Measurements from ENCODE around the gene CADM3. TPM values are rescaled to one million over a fixed set of nuclear protein-coding genes. Genes with fewer than 3 reads are reported as not detected.

The CADM3 gene
- total RNA-seq, 1 donor from 2014 or later: 10.0 TPM

- peaks cover 6% of the 10 kb centered on the region for H3K27me3 Mint-ChIP-seq (ENCODE audit: low read depth)
- H3K36me3 Mint-ChIP-seq (ENCODE audit: low read depth): no peaks in the 10 kb centered on the region
- H3K4me1 Mint-ChIP-seq: peaks cover 27% of the 10 kb centered on the region
- no peak for DNase-seq (ENCODE audit: low read depth, low spot score)
- no peaks in the 10 kb centered on the region for H3K9me3 Mint-ChIP-seq
- H3K4me3 Mint-ChIP-seq: no peak overlapping the region
- no peak for TF ChIP-seq CTCF (conservative IDR thresholded peaks at IDR 0.05)
- H3K27ac Mint-ChIP-seq (ENCODE audit: unreplicated experiment): no peak overlapping the region
Observed at GRCh38 chr1:159184201-159184600, 12.8 kb downstream of the CADM3 start.

DNA sequence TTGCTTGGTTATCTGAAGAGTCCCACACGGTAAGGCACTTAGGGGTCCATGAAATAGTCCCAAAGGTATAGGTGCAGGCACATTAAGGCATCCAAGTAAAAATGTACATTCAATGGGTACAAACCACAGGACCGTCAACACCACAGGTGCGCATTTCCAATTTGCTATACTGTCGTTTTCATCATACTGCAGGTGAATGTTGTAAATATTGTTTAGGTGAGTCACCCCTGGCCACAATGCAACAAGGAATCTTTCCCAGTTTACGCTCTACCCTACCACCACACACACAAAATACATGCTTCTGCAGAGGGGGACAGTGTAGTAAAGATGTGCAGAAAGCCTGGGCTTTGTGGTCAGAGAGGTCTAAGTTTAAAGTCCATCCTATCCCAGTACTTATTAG lies 13.7 kb downstream of the CADM3 start:
- no peaks in the 10 kb centered on the region for H3K36me3 Mint-ChIP-seq (ENCODE audit: low read depth)
- H3K9me3 Mint-ChIP-seq: no peaks in the 10 kb centered on the region
- TF ChIP-seq CTCF (conservative IDR thresholded peaks at IDR 0.05): no peak
- DNase-seq (ENCODE audit: low read depth, low spot score): no peak
- no peak overlapping the region for H3K4me3 Mint-ChIP-seq
- H3K27ac Mint-ChIP-seq (ENCODE audit: unreplicated experiment): no peak overlapping the region
- peaks cover 9% of the 10 kb centered on the region for H3K27me3 Mint-ChIP-seq (ENCODE audit: low read depth)
- peaks cover 27% of the 10 kb centered on the region for H3K4me1 Mint-ChIP-seq

DNA sequence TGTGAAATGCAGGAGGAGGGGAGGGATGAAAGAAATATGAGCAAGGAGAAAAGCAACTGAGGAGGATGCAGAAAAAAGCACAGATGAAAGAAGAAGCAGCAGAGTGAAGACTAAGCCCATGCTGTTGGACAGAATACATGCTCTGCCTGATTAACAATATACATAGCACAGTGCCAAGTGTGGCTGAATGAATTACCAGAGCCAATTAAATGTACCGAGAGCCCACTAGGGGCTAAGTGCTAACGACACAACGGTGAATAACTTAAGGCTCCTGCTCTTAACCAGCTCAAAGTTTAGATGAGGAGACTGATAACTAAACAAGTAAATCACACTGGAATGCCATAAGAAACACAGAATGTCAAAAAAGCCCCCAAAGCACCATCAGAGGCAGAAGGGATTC lies 15.6 kb downstream of the CADM3 start:
- Mint-ChIP-seq H3K27me3 (ENCODE audit: low read depth) (peaks cover 15% of the 10 kb centered on the region), H3K4me1 (peaks cover 27% of the 10 kb centered on the region), H3K27ac (ENCODE audit: unreplicated experiment) (no peak overlapping the region), H3K9me3 (no peaks in the 10 kb centered on the region), H3K36me3 (ENCODE audit: low read depth) (no peaks in the 10 kb centered on the region), H3K4me3 (peak overlapping the region; percentile 85)
- DNase-seq (ENCODE audit: low read depth, low spot score): no peak
- no peak for TF ChIP-seq CTCF (conservative IDR thresholded peaks at IDR 0.05)

- TF ChIP-seq CTCF (conservative IDR thresholded peaks at IDR 0.05): no peak
- DNase-seq (ENCODE audit: low read depth, low spot score): no peak
- Mint-ChIP-seq H3K9me3 (no peaks in the 10 kb centered on the region), H3K4me3 (peak overlapping the region; percentile 85), H3K27me3 (ENCODE audit: low read depth) (peaks cover 15% of the 10 kb centered on the region), H3K36me3 (ENCODE audit: low read depth) (no peaks in the 10 kb centered on the region), H3K27ac (ENCODE audit: unreplicated experiment) (peak overlapping the region; percentile 95), H3K4me1 (peaks cover 27% of the 10 kb centered on the region)
Observed at GRCh38 chr1:159187647-159188374, 16.4 kb downstream of the CADM3 start.

DNA sequence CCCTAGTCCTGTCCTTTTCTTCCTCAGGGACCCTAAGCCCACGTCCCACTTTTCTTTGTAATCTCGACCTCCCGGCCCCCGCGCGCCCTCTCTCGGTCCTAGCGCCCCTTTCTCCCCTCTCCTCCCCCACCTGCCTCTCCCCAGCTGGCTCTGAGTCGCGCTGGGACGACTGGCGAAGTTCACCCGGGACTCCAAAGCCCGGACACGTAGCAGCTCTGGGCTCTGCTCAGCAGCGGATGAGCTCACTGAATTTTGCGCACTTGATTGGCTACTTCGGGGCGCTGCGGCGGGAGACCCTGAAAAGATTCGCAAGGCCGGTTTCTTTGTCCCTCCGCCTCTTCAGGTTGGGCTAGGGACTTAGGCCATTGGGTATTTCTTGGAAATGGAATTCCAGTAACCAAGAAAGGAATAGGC lies 17.0 kb downstream of the CADM3 start:
- no peaks in the 10 kb centered on the region for H3K36me3 Mint-ChIP-seq (ENCODE audit: low read depth)
- H3K4me3 Mint-ChIP-seq: peak overlapping the region; percentile 85

More for the DNA sequence above, 17.0 kb downstream of the CADM3 start:
- peak overlapping the region; percentile 95 for H3K27ac Mint-ChIP-seq (ENCODE audit: unreplicated experiment)
- no peaks in the 10 kb centered on the region for H3K9me3 Mint-ChIP-seq
- DNase-seq (ENCODE audit: low read depth, low spot score): peak; percentile 67
- peaks cover 27% of the 10 kb centered on the region for H3K4me1 Mint-ChIP-seq
- TF ChIP-seq CTCF (conservative IDR thresholded peaks at IDR 0.05): no peak
- H3K27me3 Mint-ChIP-seq (ENCODE audit: low read depth): peaks cover 15% of the 10 kb centered on the region
